Psoas muscle (tissue), 8 donors: ENCODE results near the gene MAPT. TPM values are rescaled to one million over a fixed set of nuclear protein-coding genes. Genes with fewer than 3 reads are reported as not detected.

Experiments used
- ATAC-seq, 4 donors: fragments of 200-7000 bp; cut with Tn5 transposase; one replicate each; pipeline ENCODE4 v1.9.1; 2020; ENCODE audit warnings: moderate library complexity in 3 of 4, mild to moderate bottlenecking in 2 of 4
- DNase-seq, 2 donors: peaks; one replicate each; pipeline ENCODE4 v3.0.0-alpha.2; 2020
- H3K27ac ChIP-seq: fragments of 200-600 bp; one replicate; pipeline ENCODE4 v1.8.0; 2022
- H3K27me3 ChIP-seq, 3 donors: fragments of 200-600 bp in 1 of 3; one replicate each; pipeline versions ENCODE4 v1.6.1 to v1.8.0; 2013 to 2022; ENCODE audit warnings: low read length in 2 of 3, mild to moderate bottlenecking in 2 of 3, moderate library complexity in 1 of 3; ENCODE audit not compliant: insufficient read depth in 3 of 3
- H3K36me3 ChIP-seq, 2 donors: fragments of 200-600 bp in 1 of 2; one replicate each; pipeline versions ENCODE4 v1.6.1 to v1.8.0; 2013 to 2022; ENCODE audit warnings: low read depth in 1 of 2, mild to moderate bottlenecking in 1 of 2, moderate library complexity in 1 of 2; ENCODE audit not compliant: insufficient read depth in 1 of 2
- H3K4me1 ChIP-seq: fragments of 200-600 bp; one replicate; pipeline ENCODE4 v1.8.0; 2022
- H3K4me3 ChIP-seq: fragments of 200-600 bp; one replicate; pipeline ENCODE4 v1.8.0; 2022; ENCODE audit warnings: mild to moderate bottlenecking
- H3K9me3 ChIP-seq: fragments of 200-600 bp; one replicate; pipeline ENCODE4 v1.8.0; 2022
- CTCF ChIP-seq: fragments of 200-600 bp; IDR thresholded peaks from one replicate; pipeline ENCODE4 v1.8.0; 2022; ENCODE audit warnings: antibody characterized with exemption
- WGBS, 3 donors: extraction: QIAGEN DNeasy Blood & Tissue Kit; methylation state at CpG; one replicate each; pipeline versions ENCODE4 v1.1.6 to v1.1.7; 2013; 5-methylcytosine and 5-hydroxymethylcytosine counted together
- intact Hi-C, 2 donors: fragments of 100-400 bp; cut with DNase I; formaldehyde crosslinking; loops; one replicate each; pipeline versions ENCODE4 v1.11.0 to v1.14.2; 2022
- polyA plus RNA-seq, 3 donors: library from polyadenylated mRNA; stranded (reverse); fragments of 200-250 nt; gene quantifications; one replicate each; pipeline ENCODE4 v1.2.3, GENCODE V29; 2013
- total RNA-seq, 4 donors: library from RNA; stranded (reverse); fragmentation: NEBNext Ultra II Directional in 2 of 4; extraction: Animal tissue kit (Norgen Biotek cat#: 25700) in 2 of 4; gene quantifications; one replicate each; pipeline versions ENCODE4 v1.2.1 to v1.2.4, GENCODE V29; 2021 to 2023
- donor health status: healthy with polysubstance abuse.
- donor health status: DM: no; HTN: no; CAD: no; lungs with moderate emphysema.
- donor health status: Bipolar disorder and iron deficiency.
- donor health status: healthy.
- donor health status: DM: yes; HTN: yes; CAD: no.
- donor health status: DM: no; HTN: no; CAD: no.
- donor health status: DM: no; HTN: no; CAD: no.
- donor health status: DM: yes; HTN: yes; CAD: no.

MAPT gene
- total and polyA plus RNA-seq, 7 donors: 16.0 to 253 (median 104) TPM

DNA sequence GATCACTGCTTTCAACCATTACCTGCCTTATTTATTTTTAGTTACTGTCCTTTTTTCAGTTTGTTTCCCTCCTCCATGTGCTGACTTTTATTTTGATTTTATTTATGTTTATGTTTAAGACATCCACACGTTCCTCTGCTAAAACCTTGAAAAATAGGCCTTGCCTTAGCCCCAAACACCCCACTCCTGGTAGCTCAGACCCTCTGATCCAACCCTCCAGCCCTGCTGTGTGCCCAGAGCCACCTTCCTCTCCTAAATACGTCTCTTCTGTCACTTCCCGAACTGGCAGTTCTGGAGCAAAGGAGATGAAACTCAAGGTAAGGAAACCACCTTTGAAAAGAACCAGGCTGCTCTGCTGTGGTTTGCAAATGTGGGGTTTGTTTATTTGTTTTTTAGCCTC lies 95.4 kb downstream of the MAPT start:
- DNase-seq: no peak
- H3K27me3 ChIP-seq: no peaks in the 10 kb centered on the region
- intact Hi-C loops: no loop called here
- TF ChIP-seq CTCF: no peak
- H3K4me1 ChIP-seq: no peaks in the 10 kb centered on the region
- peaks cover 0 to 79% of the 10 kb centered on the region in 2 donors for H3K36me3 ChIP-seq
- no peaks in the 10 kb centered on the region for H3K9me3 ChIP-seq
- no peak overlapping the region for H3K4me3 ChIP-seq
- no peak for ATAC-seq
- WGBS, 3 donors: 77 to 87% (median 86%) methylated on average over 3 of the region's 3 CpGs
- H3K27ac ChIP-seq: no peak overlapping the region

DNA sequence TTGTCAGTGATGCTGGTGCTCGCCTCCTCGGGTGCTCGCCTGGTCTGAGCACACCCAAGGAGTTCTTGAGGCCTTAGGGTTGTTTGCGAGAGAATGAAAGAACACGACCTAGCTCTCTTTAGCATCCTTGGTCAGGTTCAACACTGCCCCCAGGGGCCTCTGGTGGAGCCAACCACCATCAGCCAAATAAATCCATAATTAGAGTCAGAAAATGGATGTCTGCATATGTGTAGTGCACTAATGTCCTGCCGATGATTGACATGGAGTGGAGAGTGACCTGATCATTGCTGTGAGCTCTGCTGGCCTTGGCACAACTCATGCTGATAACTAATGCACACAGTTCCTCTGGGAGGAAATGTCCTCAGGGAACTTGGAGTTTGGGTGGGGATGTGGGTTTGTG lies 96.5 kb downstream of the MAPT start:
- no peaks in the 10 kb centered on the region for H3K4me1 ChIP-seq

DNA sequence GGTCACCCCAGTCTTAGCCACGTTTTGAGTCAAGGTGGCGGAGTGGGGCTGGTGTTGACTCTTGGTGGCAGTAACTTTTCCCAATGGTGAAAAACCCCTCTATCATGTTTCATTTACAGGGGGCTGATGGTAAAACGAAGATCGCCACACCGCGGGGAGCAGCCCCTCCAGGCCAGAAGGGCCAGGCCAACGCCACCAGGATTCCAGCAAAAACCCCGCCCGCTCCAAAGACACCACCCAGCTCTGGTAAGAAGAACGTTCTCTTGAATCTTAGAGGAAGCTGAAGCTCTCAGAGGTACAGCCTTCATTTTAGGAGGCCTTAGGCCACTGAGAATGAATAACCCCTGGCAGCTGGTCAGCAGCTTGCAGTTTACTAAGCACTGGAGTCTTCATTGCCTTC lies 97.0 kb downstream of the MAPT start:
- intact Hi-C loops: no loop called here
- H3K36me3 ChIP-seq: peaks cover 0 to 84% of the 10 kb centered on the region in 2 donors
- ATAC-seq: no peak
- no peak for TF ChIP-seq CTCF
- DNase-seq: no peak
- WGBS, 3 donors: 83 to 87% (median 84%) methylated on average over 10 of the region's 10 CpGs
- H3K4me3 ChIP-seq: no peak overlapping the region
- H3K9me3 ChIP-seq: no peaks in the 10 kb centered on the region
- H3K27ac ChIP-seq: no peak overlapping the region
- no peaks in the 10 kb centered on the region for H3K4me1 ChIP-seq
- no peaks in the 10 kb centered on the region for H3K27me3 ChIP-seq

More for the DNA sequence above, 96.5 kb downstream of the MAPT start:
- 81 to 89% (median 85%) methylated on average over 6 of the region's 6 CpGs for WGBS, 3 donors
- no peak for ATAC-seq
- H3K36me3 ChIP-seq: peaks cover 0 to 81% of the 10 kb centered on the region in 2 donors
- DNase-seq: no peak
- H3K9me3 ChIP-seq: no peaks in the 10 kb centered on the region
- H3K4me3 ChIP-seq: no peak overlapping the region
- intact Hi-C loops: no loop called here
- no peak for TF ChIP-seq CTCF
- H3K27ac ChIP-seq: no peak overlapping the region
- H3K27me3 ChIP-seq: no peaks in the 10 kb centered on the region

DNA sequence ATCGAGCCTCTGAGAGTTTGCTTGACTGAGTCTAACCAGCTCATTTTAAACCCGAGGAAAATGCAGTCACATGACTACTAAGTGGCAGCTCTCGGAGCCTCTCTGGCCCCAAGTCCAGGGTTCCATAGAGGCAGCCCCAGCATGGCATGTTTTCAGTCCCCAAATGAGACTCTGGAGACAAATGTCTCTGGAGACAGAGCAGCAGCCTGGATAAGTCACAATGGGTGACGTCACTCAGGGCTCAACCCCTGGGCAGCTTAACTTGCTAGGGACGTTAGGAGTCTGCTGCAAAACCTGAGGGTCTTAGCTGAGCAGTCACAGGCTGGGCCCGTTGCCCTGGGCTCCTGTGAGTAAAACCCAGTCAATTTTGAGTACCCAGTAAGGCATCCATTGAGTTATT lies 97.8 kb downstream of the MAPT start:
- intact Hi-C loops: no loop called here
- Histone ChIP-seq H3K4me3 (no peak overlapping the region), H3K27ac (no peak overlapping the region), H3K4me1 (no peaks in the 10 kb centered on the region), H3K9me3 (no peaks in the 10 kb centered on the region), H3K27me3 (no peaks in the 10 kb centered on the region), H3K36me3 (peaks cover 0 to 84% of the 10 kb centered on the region in 2 donors)
- TF ChIP-seq CTCF: no peak
- WGBS, 3 donors: 54 to 56% (median 55%) methylated on average over 6 of the region's 6 CpGs
- DNase-seq (no peak), ATAC-seq (no peak)

DNA sequence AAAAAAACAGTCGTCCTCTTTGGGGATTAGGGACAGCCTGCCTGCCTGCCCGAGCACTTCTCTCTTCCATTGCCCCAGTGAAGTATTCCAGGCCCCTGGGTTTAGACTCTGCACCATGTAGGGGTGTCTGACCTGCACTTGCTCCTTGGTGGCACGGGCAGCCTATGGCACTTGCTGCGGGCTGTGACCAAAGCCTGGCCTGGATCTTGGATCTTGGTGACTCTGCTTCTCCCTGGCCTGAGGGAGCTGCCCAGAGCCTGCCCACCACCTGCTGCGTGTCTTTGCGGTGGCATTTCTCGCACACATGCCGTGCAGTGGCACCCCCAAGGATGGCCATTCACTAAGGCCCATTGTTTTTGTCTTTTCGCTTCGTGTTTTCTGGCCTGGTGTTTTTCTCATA lies 98.5 kb downstream of the MAPT start:
- no peak overlapping the region for H3K27ac ChIP-seq
- H3K4me1 ChIP-seq: no peaks in the 10 kb centered on the region
- no peak overlapping the region for H3K4me3 ChIP-seq
- peaks cover 0 to 84% of the 10 kb centered on the region in 2 donors for H3K36me3 ChIP-seq
- H3K9me3 ChIP-seq: no peaks in the 10 kb centered on the region
- no peak for DNase-seq
- TF ChIP-seq CTCF: no peak
- no peaks in the 10 kb centered on the region for H3K27me3 ChIP-seq
- ATAC-seq: peak in 1 of 4 donors; percentile 45
- 54 to 75% (median 58%) methylated on average over 10 of the region's 10 CpGs for WGBS, 3 donors
- intact Hi-C loops: no loop called here
